ENCODE data around the gene PRDM16.

- no peak for TF ChIP-seq CTCF (IDR thresholded peaks at IDR 0.05; ENCODE audit: control extremely low read depth in 1 of 3, insufficient read depth in 1 of 3, low read depth in 1 of 3, low read length in 3 of 3)
- TF ChIP-seq RFX5 (IDR thresholded peaks at IDR 0.05; ENCODE audit: borderline replicate concordance, low read depth, low read length) = no peak
- TF ChIP-seq KDM1A (IDR thresholded peaks at IDR 0.05; ENCODE audit: borderline replicate concordance, low read length) = no peak
- TF ChIP-seq NRF1 (IDR thresholded peaks at IDR 0.05; ENCODE audit: low read depth, low read length) = no peak
- no peak for TF ChIP-seq SP1 (IDR thresholded peaks at IDR 0.05; ENCODE audit: low read depth, low read length)
- no peak for TF ChIP-seq EP300 (IDR thresholded peaks at IDR 0.05; ENCODE audit: borderline replicate concordance in 1 of 2, low read depth in 2 of 2, low read length in 2 of 2)
- no peak for TF ChIP-seq BRCA1 (IDR thresholded peaks at IDR 0.05; ENCODE audit: low read depth, low read length)
- TF ChIP-seq POLR2A (IDR thresholded peaks at IDR 0.05; ENCODE audit: control extremely low read depth in 1 of 2, low read depth in 2 of 2, low read length in 2 of 2) = no peak
- TF ChIP-seq, protein P1, sequence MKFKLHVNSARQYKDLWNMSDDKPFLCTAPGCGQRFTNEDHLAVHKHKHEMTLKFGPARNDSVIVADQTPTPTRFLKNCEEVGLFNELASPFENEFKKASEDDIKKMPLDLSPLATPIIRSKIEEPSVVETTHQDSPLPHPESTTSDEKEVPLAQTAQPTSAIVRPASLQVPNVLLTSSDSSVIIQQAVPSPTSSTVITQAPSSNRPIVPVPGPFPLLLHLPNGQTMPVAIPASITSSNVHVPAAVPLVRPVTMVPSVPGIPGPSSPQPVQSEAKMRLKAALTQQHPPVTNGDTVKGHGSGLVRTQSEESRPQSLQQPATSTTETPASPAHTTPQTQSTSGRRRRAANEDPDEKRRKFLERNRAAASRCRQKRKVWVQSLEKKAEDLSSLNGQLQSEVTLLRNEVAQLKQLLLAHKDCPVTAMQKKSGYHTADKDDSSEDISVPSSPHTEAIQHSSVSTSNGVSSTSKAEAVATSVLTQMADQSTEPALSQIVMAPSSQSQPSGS (IDR thresholded peaks at IDR 0.05; ENCODE audit: low read length) = no peak
- TF ChIP-seq MAX (IDR thresholded peaks at IDR 0.05) = no peak
- TF ChIP-seq POLR2AphosphoS5 (IDR thresholded peaks at IDR 0.05; ENCODE audit: low read depth, low read length) = no peak
- no peak for TF ChIP-seq JUND (IDR thresholded peaks at IDR 0.05; ENCODE audit: low read length)
- TF ChIP-seq BCL11A (IDR thresholded peaks at IDR 0.05; ENCODE audit: low read depth in 2 of 2, low read length in 2 of 2) = no peak
Observed at GRCh38 chr1:3216015-3216391, 147.0 kb downstream of the PRDM16 start.

All from H1 (cell line).